ENCODE measurements around the gene SERPINB6. TPM values are rescaled to one million over a fixed set of nuclear protein-coding genes. Genes with fewer than 3 reads are reported as not detected.

The SERPINB6 gene
- total and polyA plus RNA-seq, 8 donors = 79.1 to 281 (median 156) TPM

DNA sequence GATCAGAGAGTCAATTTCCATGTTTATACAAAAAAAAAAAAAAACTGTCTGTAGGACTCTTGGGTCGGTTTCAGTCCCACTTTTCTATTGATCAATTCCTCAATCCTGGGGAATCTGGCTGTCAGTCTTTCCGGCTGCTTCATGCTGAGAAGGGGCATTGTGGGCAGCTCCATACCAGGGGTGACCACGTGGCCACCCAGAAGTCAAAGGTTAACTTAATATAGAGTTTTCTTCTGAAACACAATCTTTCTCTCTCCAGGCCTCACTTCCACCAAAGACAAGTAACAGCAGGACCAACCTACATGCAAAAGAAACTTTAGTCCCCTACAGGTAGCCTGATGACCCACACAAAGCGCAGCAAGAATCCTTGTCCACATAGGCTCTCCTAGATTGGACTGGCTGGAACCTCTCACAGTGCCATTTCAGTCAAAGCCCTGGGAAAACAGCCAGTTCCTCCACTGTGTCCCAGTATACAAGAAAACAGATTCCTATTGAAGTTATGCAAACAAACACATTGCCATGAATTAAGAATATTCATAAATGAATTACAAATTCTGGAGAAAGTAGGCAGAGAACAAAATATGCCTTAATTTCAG lies 49.7 kb downstream of the SERPINB6 start:
- 78 to 87% (median 80%) methylated on average over 4 of the region's 4 CpGs for WGBS, 5 donors
- intact Hi-C loops (cut with DNase I; ENCODE audit: low total_unique reads) = no loop called here
- Histone ChIP-seq H3K27ac (no peak overlapping the region), H3K4me3 (no peak overlapping the region), H3K36me3 (no peaks in the 10 kb centered on the region), H3K4me1 (peaks cover 0 to 13% (median 6%) of the 10 kb centered on the region in 4 donors), H3K9me3 (no peaks in the 10 kb centered on the region), H3K27me3 (no peaks in the 10 kb centered on the region)
- DNase-seq = peak in 1 of 2 donors; percentile 17
- TF ChIP-seq, protein P1, sequence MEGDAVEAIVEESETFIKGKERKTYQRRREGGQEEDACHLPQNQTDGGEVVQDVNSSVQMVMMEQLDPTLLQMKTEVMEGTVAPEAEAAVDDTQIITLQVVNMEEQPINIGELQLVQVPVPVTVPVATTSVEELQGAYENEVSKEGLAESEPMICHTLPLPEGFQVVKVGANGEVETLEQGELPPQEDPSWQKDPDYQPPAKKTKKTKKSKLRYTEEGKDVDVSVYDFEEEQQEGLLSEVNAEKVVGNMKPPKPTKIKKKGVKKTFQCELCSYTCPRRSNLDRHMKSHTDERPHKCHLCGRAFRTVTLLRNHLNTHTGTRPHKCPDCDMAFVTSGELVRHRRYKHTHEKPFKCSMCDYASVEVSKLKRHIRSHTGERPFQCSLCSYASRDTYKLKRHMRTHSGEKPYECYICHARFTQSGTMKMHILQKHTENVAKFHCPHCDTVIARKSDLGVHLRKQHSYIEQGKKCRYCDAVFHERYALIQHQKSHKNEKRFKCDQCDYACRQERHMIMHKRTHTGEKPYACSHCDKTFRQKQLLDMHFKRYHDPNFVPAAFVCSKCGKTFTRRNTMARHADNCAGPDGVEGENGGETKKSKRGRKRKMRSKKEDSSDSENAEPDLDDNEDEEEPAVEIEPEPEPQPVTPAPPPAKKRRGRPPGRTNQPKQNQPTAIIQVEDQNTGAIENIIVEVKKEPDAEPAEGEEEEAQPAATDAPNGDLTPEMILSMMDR (IDR thresholded peaks at IDR 0.05) = no peak
- no peak for TF ChIP-seq POLR2AphosphoS5 (IDR thresholded peaks at IDR 0.05)

DNA sequence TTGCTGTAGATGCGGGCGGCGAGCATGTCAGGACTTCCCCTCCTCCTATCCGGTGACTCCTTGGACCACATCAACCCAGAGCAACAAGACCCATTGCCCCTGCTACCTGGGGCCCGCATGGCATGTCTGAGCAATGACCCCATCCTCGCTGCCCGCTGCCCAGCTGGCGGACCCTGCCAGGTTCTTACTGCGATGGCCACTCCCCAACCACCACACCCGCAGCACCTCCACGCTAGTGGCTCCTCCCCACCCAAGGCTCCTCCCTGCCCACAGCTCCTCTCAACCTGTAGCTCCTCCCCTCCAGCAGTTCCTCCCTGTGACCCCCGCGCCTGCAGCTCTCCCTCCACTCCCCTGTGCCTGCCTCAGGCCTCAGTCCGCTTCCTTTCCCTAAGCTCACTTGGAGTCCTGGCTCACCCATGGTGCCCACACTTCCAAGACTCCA lies 50.7 kb downstream of the SERPINB6 start:
- no peaks in the 10 kb centered on the region for H3K36me3 ChIP-seq
- intact Hi-C loops (cut with DNase I; ENCODE audit: low total_unique reads) = no loop called here
- peak in 1 of 2 donors; percentile 17 for DNase-seq
- no peak overlapping the region for H3K27ac ChIP-seq
- no peak overlapping the region for H3K4me3 ChIP-seq
- H3K27me3 ChIP-seq = no peaks in the 10 kb centered on the region
- peaks cover 0 to 13% (median 8%) of the 10 kb centered on the region in 4 donors for H3K4me1 ChIP-seq
- WGBS, 5 donors = 91 to 97% (median 95%) methylated on average over 14 of the region's 14 CpGs
- H3K9me3 ChIP-seq = no peaks in the 10 kb centered on the region
- TF ChIP-seq, protein P1 (IDR thresholded peaks at IDR 0.05) = no peak
- TF ChIP-seq POLR2AphosphoS5 (IDR thresholded peaks at IDR 0.05) (no peak), POLR2A (IDR thresholded peaks at IDR 0.05) (no peak), EP300 (IDR thresholded peaks at IDR 0.05) (no peak)

DNA sequence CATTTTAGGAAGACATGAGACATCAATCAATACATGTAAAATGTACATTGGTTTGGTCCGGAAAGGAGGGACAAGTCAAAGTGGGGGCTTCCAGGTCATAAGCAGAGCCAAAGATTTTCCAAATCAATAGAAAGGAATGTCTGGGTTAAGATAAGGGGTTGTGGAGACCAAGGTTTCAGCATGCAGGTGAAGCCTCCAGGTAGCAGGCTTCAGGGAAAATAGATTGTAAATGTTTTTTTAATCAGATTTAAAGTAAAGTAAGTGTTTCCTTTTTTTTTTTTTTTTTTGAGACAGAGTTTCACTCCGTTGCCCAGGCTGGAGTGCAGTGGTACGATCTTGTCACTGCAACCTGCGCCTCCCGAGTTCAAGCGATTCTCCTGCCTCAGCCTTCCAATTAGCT lies 51.5 kb downstream of the SERPINB6 start:
- no peak overlapping the region for H3K4me3 ChIP-seq
- no peaks in the 10 kb centered on the region for H3K27me3 ChIP-seq
- peaks cover 0 to 13% (median 7%) of the 10 kb centered on the region in 4 donors for H3K4me1 ChIP-seq
- DNase-seq = no peak
- no peaks in the 10 kb centered on the region for H3K36me3 ChIP-seq
- intact Hi-C loops (cut with DNase I; ENCODE audit: low total_unique reads) = no loop called here
- 87 to 94% (median 87%) methylated on average over 6 of the region's 6 CpGs for WGBS, 5 donors
- H3K27ac ChIP-seq = no peak overlapping the region
- TF ChIP-seq POLR2AphosphoS5 (IDR thresholded peaks at IDR 0.05) (no peak), POLR2A (IDR thresholded peaks at IDR 0.05) (no peak), EP300 (IDR thresholded peaks at IDR 0.05) (no peak)
- TF ChIP-seq, protein P1 (IDR thresholded peaks at IDR 0.05) = no peak
- no peaks in the 10 kb centered on the region for H3K9me3 ChIP-seq

DNA sequence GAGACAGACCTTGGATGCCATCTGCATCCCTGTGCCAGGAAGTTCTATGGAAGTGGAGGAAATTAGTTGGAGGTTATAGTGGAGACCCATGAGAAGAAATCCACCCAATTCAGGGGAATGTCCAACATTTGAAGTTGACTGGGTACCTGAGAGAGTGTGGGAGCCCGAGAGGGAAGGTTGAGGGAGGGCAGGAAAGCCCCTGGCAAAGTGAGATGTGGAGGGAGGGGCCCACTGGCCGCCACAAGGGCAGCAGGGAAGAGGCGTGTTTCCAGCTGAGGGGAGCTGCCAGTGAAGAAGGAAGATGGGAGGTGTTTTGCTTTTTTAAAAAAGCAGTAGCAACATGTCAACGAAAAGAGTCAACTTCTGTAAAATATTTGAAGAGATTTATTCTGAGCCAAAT lies 52.0 kb downstream of the SERPINB6 start:
- intact Hi-C loops (cut with DNase I; ENCODE audit: low total_unique reads) = no loop called here
- 56 to 86% (median 71%) methylated on average over 4 of the region's 4 CpGs for WGBS, 5 donors
- Histone ChIP-seq H3K27me3 (no peaks in the 10 kb centered on the region), H3K4me1 (peaks cover 0 to 13% (median 8%) of the 10 kb centered on the region in 4 donors), H3K4me3 (no peak overlapping the region), H3K36me3 (no peaks in the 10 kb centered on the region), H3K27ac (peak overlapping the region in 1 of 5 donors; percentile 32), H3K9me3 (no peaks in the 10 kb centered on the region)
- no peak for TF ChIP-seq POLR2A (IDR thresholded peaks at IDR 0.05)
- no peak for TF ChIP-seq EP300 (IDR thresholded peaks at IDR 0.05)
- TF ChIP-seq, protein P1 (IDR thresholded peaks at IDR 0.05) = no peak
- TF ChIP-seq POLR2AphosphoS5 (IDR thresholded peaks at IDR 0.05) = no peak
- DNase-seq = no peak

All from stomach (tissue), 9 donors.